Esophagus squamous epithelium (tissue), 4 donors: Measurements from ENCODE around the gene RNU1-4.
"Not testable (repeated sequence)": the region's sequence is repeated elsewhere in the genome, so short reads cannot be mapped to it uniquely, and the experiment has no call there.

Source experiments
- POLR2A ChIP-seq, 4 donors: fragments of 450-650 bp; IDR thresholded peaks; one replicate each; pipeline ENCODE4 v1.6.1; 2017; ENCODE audit warnings: antibody characterized with exemption in 4 of 4, mild to moderate bottlenecking in 4 of 4, moderate library complexity in 3 of 4
- TF ChIP-seq, protein P1 (sequence below), 6 experiments: fragments of 450-650 bp in 4 of 6; fragments of 200-600 bp in 2 of 6; sonication (generic) in 2 of 6; IDR thresholded peaks; one replicate each; pipeline ENCODE4 v1.5.1; 2016 to 2019; ENCODE audit warnings: antibody characterized with exemption in 6 of 6, mild to moderate bottlenecking in 4 of 6, moderate library complexity in 4 of 6

DNA sequence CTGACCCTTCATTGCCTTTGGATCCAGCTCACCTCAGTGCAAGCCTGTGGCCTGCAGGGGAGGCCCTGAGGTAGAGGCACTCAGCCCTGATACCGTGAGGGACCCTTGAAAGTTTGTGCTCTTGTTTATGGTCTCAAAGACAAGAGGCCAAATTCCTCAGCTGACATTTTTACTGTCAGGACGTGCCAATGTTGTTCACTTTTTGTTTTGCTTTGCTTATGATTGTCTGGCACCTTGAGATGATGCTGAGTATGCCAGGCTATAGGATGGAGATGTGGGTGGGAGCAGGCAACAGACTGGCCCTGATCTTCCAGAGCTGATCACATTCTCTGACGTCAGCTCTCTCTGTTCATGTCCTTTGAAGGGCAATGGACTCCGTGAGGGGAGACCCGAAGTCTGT lies 36.5 kb downstream of the RNU1-4 start:
- not testable (repeated sequence) for TF ChIP-seq POLR2A (IDR thresholded peaks at IDR 0.05)
- TF ChIP-seq, protein P1, sequence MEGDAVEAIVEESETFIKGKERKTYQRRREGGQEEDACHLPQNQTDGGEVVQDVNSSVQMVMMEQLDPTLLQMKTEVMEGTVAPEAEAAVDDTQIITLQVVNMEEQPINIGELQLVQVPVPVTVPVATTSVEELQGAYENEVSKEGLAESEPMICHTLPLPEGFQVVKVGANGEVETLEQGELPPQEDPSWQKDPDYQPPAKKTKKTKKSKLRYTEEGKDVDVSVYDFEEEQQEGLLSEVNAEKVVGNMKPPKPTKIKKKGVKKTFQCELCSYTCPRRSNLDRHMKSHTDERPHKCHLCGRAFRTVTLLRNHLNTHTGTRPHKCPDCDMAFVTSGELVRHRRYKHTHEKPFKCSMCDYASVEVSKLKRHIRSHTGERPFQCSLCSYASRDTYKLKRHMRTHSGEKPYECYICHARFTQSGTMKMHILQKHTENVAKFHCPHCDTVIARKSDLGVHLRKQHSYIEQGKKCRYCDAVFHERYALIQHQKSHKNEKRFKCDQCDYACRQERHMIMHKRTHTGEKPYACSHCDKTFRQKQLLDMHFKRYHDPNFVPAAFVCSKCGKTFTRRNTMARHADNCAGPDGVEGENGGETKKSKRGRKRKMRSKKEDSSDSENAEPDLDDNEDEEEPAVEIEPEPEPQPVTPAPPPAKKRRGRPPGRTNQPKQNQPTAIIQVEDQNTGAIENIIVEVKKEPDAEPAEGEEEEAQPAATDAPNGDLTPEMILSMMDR (IDR thresholded peaks at IDR 0.05), result not testable (repeated sequence)
